IPS-NIHi7 (cell line): Measurements from ENCODE around the gene FLNB.
"Not testable (repeated sequence)": the region's sequence is repeated elsewhere in the genome, so short reads cannot be mapped to it uniquely, and the experiment has no call there.

Experiments
- DNase-seq: peaks from one replicate; pipeline ENCODE4 v3.0.0; 2012; ENCODE audit warnings: mixed read lengths; ENCODE audit errors: extremely low spot score

The FLNB gene

GRCh38 chr3:58032186-58032585 is 24.0 kb downstream of the FLNB start:
- peak; percentile 12 for DNase-seq

GRCh38 chr3:58034738-58035523 is 26.7 kb downstream of the FLNB start:
- DNase-seq: peak; percentile 20

- DNase-seq: no peak
Observed at GRCh38 chr3:58035524-58036255, 27.5 kb downstream of the FLNB start.

GRCh38 chr3:58036293-58037032 is 28.2 kb downstream of the FLNB start:
- no peak for DNase-seq

- DNase-seq: no peak
Observed at GRCh38 chr3:58037141-58037910, 29.1 kb downstream of the FLNB start.

GRCh38 chr3:58038675-58039292 is 30.6 kb downstream of the FLNB start:
- no peak for DNase-seq

- no peak for DNase-seq
Observed at GRCh38 chr3:58039601-58040000, 31.4 kb downstream of the FLNB start.

- DNase-seq: peak; percentile 26
Observed at GRCh38 chr3:58041182-58041825, 33.1 kb downstream of the FLNB start.

- no peak for DNase-seq
Observed at GRCh38 chr3:58041826-58042324, 33.7 kb downstream of the FLNB start.

GRCh38 chr3:58042947-58043707 is 34.9 kb downstream of the FLNB start:
- no peak for DNase-seq

GRCh38 chr3:58043933-58044332 is 35.7 kb downstream of the FLNB start:
- DNase-seq: peak; percentile 10

- peak; percentile 7 for DNase-seq
Observed at GRCh38 chr3:58044691-58045483, 36.7 kb downstream of the FLNB start.

- no peak for DNase-seq
Observed at GRCh38 chr3:58047826-58048225, 39.6 kb downstream of the FLNB start.

GRCh38 chr3:58048301-58048700 is 40.1 kb downstream of the FLNB start:
- DNase-seq: peak; percentile 10

GRCh38 chr3:58049143-58049785 is 41.0 kb downstream of the FLNB start:
- DNase-seq: peak; percentile 88

- DNase-seq: no peak
Observed at GRCh38 chr3:58051196-58051595, 43.0 kb downstream of the FLNB start.

- DNase-seq: not testable (repeated sequence)
Observed at GRCh38 chr3:58051658-58052261, 43.5 kb downstream of the FLNB start.
